ENCODE measurements around the gene NAB2.

Gene NAB2

GRCh38 chr12:57131896-57132744, 43.2 kb downstream of the NAB2 start:
- no peak for TF ChIP-seq CTCF (IDR thresholded peaks at IDR 0.05)
- H3K4me3 Mint-ChIP-seq = peak overlapping the region; percentile 90
- no peak for DNase-seq
- H3K27ac Mint-ChIP-seq = peak overlapping the region; percentile 58
- H3K36me3 Mint-ChIP-seq (ENCODE audit: low read depth) = no peaks in the 10 kb centered on the region
- H3K4me1 Mint-ChIP-seq = peaks cover 78% of the 10 kb centered on the region
- H3K27me3 Mint-ChIP-seq (ENCODE audit: low read depth, poor library complexity) = peaks cover 12% of the 10 kb centered on the region
- no peaks in the 10 kb centered on the region for H3K9me3 Mint-ChIP-seq

GRCh38 chr12:57133013-57133569, 44.2 kb downstream of the NAB2 start:
- Mint-ChIP-seq H3K9me3 (no peaks in the 10 kb centered on the region), H3K27ac (peak overlapping the region; percentile 58), H3K36me3 (ENCODE audit: low read depth) (no peaks in the 10 kb centered on the region), H3K27me3 (ENCODE audit: low read depth, poor library complexity) (peaks cover 11% of the 10 kb centered on the region), H3K4me1 (peaks cover 83% of the 10 kb centered on the region), H3K4me3 (peak overlapping the region; percentile 68)
- no peak for DNase-seq
- no peak for TF ChIP-seq CTCF (IDR thresholded peaks at IDR 0.05)

- H3K36me3 Mint-ChIP-seq (ENCODE audit: low read depth) = peaks cover 5% of the 10 kb centered on the region
- H3K9me3 Mint-ChIP-seq = no peaks in the 10 kb centered on the region
- no peak for DNase-seq
- peak overlapping the region; percentile 88 for H3K27ac Mint-ChIP-seq
- peaks cover 11% of the 10 kb centered on the region for H3K27me3 Mint-ChIP-seq (ENCODE audit: low read depth, poor library complexity)
- peak overlapping the region; percentile 57 for H3K4me3 Mint-ChIP-seq
- H3K4me1 Mint-ChIP-seq = peaks cover 91% of the 10 kb centered on the region
- TF ChIP-seq CTCF (IDR thresholded peaks at IDR 0.05) = no peak
Measured at GRCh38 chr12:57133916-57134315, 45.0 kb downstream of the NAB2 start.

- peaks cover 14% of the 10 kb centered on the region for H3K36me3 Mint-ChIP-seq (ENCODE audit: low read depth)
- H3K4me3 Mint-ChIP-seq = peak overlapping the region; percentile 58
- peak overlapping the region; percentile 88 for H3K27ac Mint-ChIP-seq
- peaks cover 10% of the 10 kb centered on the region for H3K27me3 Mint-ChIP-seq (ENCODE audit: low read depth, poor library complexity)
- no peak for TF ChIP-seq CTCF (IDR thresholded peaks at IDR 0.05)
- H3K9me3 Mint-ChIP-seq = no peaks in the 10 kb centered on the region
- no peak for DNase-seq
- peaks cover 97% of the 10 kb centered on the region for H3K4me1 Mint-ChIP-seq
Measured at GRCh38 chr12:57134949-57135348, 46.0 kb downstream of the NAB2 start.

- H3K4me1 Mint-ChIP-seq = peaks cover 96% of the 10 kb centered on the region
- DNase-seq = peak; percentile 30
- TF ChIP-seq CTCF (IDR thresholded peaks at IDR 0.05) = no peak
Measured at GRCh38 chr12:57135527-57136326, 46.8 kb downstream of the NAB2 start.

More at GRCh38 chr12:57135527-57136326, 46.8 kb downstream of the NAB2 start:
- H3K9me3 Mint-ChIP-seq = no peaks in the 10 kb centered on the region
- peak overlapping the region; percentile 58 for H3K4me3 Mint-ChIP-seq
- H3K27ac Mint-ChIP-seq = peak overlapping the region; percentile 88
- peaks cover 4% of the 10 kb centered on the region for H3K27me3 Mint-ChIP-seq (ENCODE audit: low read depth, poor library complexity)
- peaks cover 21% of the 10 kb centered on the region for H3K36me3 Mint-ChIP-seq (ENCODE audit: low read depth)

Data from nephron progenitor cell (in vitro differentiated cells).